Left ventricle myocardium inferior (tissue), 1 donor: ENCODE results near the gene SLC25A6. TPM values are rescaled to one million over a fixed set of nuclear protein-coding genes. Genes with fewer than 3 reads are reported as not detected.
"Not testable (repeated sequence)": the region's sequence is repeated elsewhere in the genome, so short reads cannot be mapped to it uniquely, and the experiment has no call there.

Experiments used
- DNase-seq: peaks from one replicate; pipeline ENCODE4 v3.0.0-alpha.2; 2020
- H3K27ac ChIP-seq: fragments of 200-600 bp; replicated peaks from 2 replicates; pipeline ENCODE4 v1.8.0; 2021
- H3K27me3 ChIP-seq: fragments of 200-600 bp; 2 replicates; pipeline ENCODE4 v1.8.0; 2021; ENCODE audit warnings: low read depth
- H3K36me3 ChIP-seq: fragments of 200-600 bp; 2 replicates; pipeline ENCODE4 v1.8.0; 2021
- H3K4me1 ChIP-seq: fragments of 200-600 bp; 2 replicates; pipeline ENCODE4 v1.8.0; 2021
- H3K4me3 ChIP-seq: fragments of 200-600 bp; 2 replicates; pipeline ENCODE4 v1.8.0; 2021; ENCODE audit warnings: mild to moderate bottlenecking, moderate library complexity
- H3K9me3 ChIP-seq: fragments of 200-600 bp; replicated peaks from 2 replicates; pipeline ENCODE4 v1.8.0; 2021
- CTCF ChIP-seq: fragments of 200-600 bp; IDR thresholded peaks from 2 replicates; pipeline ENCODE4 v1.8.0; 2021; ENCODE audit warnings: antibody characterized with exemption, mild to moderate bottlenecking, borderline replicate concordance
- intact Hi-C: fragments of 100-400 bp; cut with micrococcal nuclease; formaldehyde crosslinking; loops from one replicate; pipeline ENCODE4 v1.11.0; 2022
- total RNA-seq: library from RNA; stranded (reverse); fragmentation: NEBNext Ultra II Directional; extraction: Animal tissue kit (Norgen Biotek cat#: 25700); gene quantifications from one replicate; pipeline ENCODE4 v1.2.1, GENCODE V29; 2021
- donor health status: DM: no; HTN: yes; CAD: no; lungs with severe emphysema.

SLC25A6 gene
- total RNA-seq, 1 donor from 2014 or later: 158 TPM

- TF ChIP-seq CTCF: no peak
- Histone ChIP-seq H3K4me3 (no peak overlapping the region), H3K27me3 (no peaks in the 10 kb centered on the region), H3K9me3 (no peaks in the 10 kb centered on the region), H3K36me3 (peaks cover 74% of the 10 kb centered on the region), H3K4me1 (peaks cover 42% of the 10 kb centered on the region), H3K27ac (no peak overlapping the region)
- intact Hi-C loops: no loop called here
- DNase-seq: no peak
These were observed 6.4 kb downstream of the SLC25A6 start for GRCh38 chrX:1385253-1386223.

- Histone ChIP-seq H3K27me3 (no peaks in the 10 kb centered on the region), H3K9me3 (no peaks in the 10 kb centered on the region), H3K27ac (no peak overlapping the region), H3K4me3 (no peak overlapping the region), H3K4me1 (peaks cover 34% of the 10 kb centered on the region), H3K36me3 (peaks cover 66% of the 10 kb centered on the region)
- intact Hi-C loops: no loop called here
- no peak for DNase-seq
- no peak for TF ChIP-seq CTCF
These were observed 7.2 kb downstream of the SLC25A6 start for GRCh38 chrX:1384658-1385252.

GRCh38 chrX:1380672-1381233, 11.2 kb downstream of the SLC25A6 start:
- H3K9me3 ChIP-seq: no peaks in the 10 kb centered on the region
- no peak for TF ChIP-seq CTCF
- peaks cover 5% of the 10 kb centered on the region for H3K4me1 ChIP-seq
- peaks cover 29% of the 10 kb centered on the region for H3K36me3 ChIP-seq
- no peaks in the 10 kb centered on the region for H3K27me3 ChIP-seq
- intact Hi-C loops: no loop called here
- no peak overlapping the region for H3K27ac ChIP-seq
- no peak overlapping the region for H3K4me3 ChIP-seq
- DNase-seq: no peak

GRCh38 chrX:1378306-1378759, 13.6 kb downstream of the SLC25A6 start:
- no peak for DNase-seq
- H3K4me3 ChIP-seq: no peak overlapping the region
- intact Hi-C loops: no loop called here
- H3K27ac ChIP-seq: no peak overlapping the region
- H3K36me3 ChIP-seq: peaks cover 5% of the 10 kb centered on the region
- H3K4me1 ChIP-seq: peaks cover 5% of the 10 kb centered on the region
- H3K9me3 ChIP-seq: no peaks in the 10 kb centered on the region
- TF ChIP-seq CTCF: no peak
- H3K27me3 ChIP-seq: no peaks in the 10 kb centered on the region

GRCh38 chrX:1368385-1368698, 23.6 kb downstream of the SLC25A6 start:
- Histone ChIP-seq H3K4me3 (no peak overlapping the region), H3K27ac (no peak overlapping the region), H3K27me3 (no peaks in the 10 kb centered on the region), H3K9me3 (no peaks in the 10 kb centered on the region), H3K36me3 (peaks cover 15% of the 10 kb centered on the region), H3K4me1 (no peaks in the 10 kb centered on the region)
- TF ChIP-seq CTCF: no peak
- intact Hi-C loops: no loop called here
- DNase-seq: no peak

- peaks cover 30% of the 10 kb centered on the region for H3K36me3 ChIP-seq
- H3K9me3 ChIP-seq, DNase-seq, H3K4me3 ChIP-seq, H3K27ac ChIP-seq, H3K4me1 ChIP-seq, intact Hi-C loops, H3K27me3 ChIP-seq: not testable (repeated sequence)
These were observed 25.6 kb downstream of the SLC25A6 start for GRCh38 chrX:1366363-1366762.
